Brain microvascular endothelial cell (primary cell): Measurements from ENCODE around the gene C19orf44.

Experiments
- DNase-seq: peaks from one replicate; pipeline ENCODE4 v3.0.0-alpha.2; 2020
- H3K27ac ChIP-seq: fragments of 250-450 bp; sonication (Bioruptor Pico); 2 replicates; pipeline ENCODE4 v1.5.1; 2020; ENCODE audit warnings: mild to moderate bottlenecking, moderate library complexity
- H3K27me3 ChIP-seq: fragments of 250-450 bp; sonication (Bioruptor Pico); replicated peaks from 2 replicates; pipeline ENCODE4 v1.5.1; 2020; ENCODE audit warnings: mild to moderate bottlenecking
- H3K36me3 ChIP-seq: fragments of 250-450 bp; sonication (Bioruptor Pico); replicated peaks from 2 replicates; pipeline ENCODE4 v1.5.1; 2020; ENCODE audit warnings: mild to moderate bottlenecking
- H3K4me3 ChIP-seq: 2 replicates; pipeline ENCODE4 v1.5.1; 2011; ENCODE audit warnings: low read depth, mild to moderate bottlenecking, control low read depth, low read length, moderate library complexity
- in situ Hi-C: cut with HindIII; loops from 2 replicates; pipeline ENCODE4 v1.10.0; 2017; ENCODE audit warnings: low sequenced_read_pairs, low pct_ligation_motif_present
- TF ChIP-seq, protein P1 (sequence below): IDR thresholded peaks from 2 replicates; pipeline ENCODE4 v1.5.1; 2011; ENCODE audit warnings: low read depth, mild to moderate bottlenecking, moderate library complexity, low read length, control low read depth, inconsistent platforms; ENCODE audit errors: missing control alignments

The C19orf44 gene

DNA sequence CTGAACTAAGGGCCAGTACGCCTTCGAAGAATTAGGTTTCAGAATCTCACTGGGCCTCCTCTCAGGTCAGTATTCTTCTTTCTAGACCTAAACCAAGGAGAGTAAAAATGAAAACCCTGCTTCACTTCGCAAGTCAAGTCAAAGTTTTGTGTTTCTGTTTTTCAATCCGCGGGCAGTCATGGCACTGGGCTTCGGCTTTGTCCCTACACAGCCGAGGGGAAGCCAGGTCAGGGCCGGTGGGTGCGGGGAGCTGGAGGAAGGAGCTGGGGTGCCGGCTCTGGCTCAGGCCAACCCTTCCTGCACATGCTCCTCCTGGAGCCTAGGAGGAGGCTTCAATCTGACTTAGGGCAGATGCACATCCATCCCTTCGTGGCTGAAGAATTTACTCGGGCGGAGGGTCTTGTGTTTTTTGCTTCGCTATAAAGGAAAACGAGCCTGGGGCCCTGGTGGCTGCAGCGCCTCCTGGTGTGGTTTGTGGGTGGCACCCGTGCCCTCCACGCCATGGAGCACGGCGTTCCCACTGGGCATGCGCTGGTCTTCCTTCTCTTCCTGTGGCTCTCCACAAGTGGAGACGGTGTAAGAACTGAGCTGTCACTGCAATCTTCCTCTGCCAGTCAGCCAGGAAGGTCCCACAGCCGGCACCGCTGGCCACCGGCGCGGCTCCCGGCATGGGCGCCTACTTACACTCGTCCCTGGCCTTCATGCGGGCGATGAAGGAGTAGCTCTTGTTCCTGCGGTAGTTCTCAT, 22.5 kb downstream of the C19orf44 start:
- H3K4me3 ChIP-seq = no peak overlapping the region
- no peak for DNase-seq
- H3K27ac ChIP-seq = no peak overlapping the region
- H3K27me3 ChIP-seq = no peaks in the 10 kb centered on the region
- in situ Hi-C loops = no loop called here
- TF ChIP-seq, protein P1, sequence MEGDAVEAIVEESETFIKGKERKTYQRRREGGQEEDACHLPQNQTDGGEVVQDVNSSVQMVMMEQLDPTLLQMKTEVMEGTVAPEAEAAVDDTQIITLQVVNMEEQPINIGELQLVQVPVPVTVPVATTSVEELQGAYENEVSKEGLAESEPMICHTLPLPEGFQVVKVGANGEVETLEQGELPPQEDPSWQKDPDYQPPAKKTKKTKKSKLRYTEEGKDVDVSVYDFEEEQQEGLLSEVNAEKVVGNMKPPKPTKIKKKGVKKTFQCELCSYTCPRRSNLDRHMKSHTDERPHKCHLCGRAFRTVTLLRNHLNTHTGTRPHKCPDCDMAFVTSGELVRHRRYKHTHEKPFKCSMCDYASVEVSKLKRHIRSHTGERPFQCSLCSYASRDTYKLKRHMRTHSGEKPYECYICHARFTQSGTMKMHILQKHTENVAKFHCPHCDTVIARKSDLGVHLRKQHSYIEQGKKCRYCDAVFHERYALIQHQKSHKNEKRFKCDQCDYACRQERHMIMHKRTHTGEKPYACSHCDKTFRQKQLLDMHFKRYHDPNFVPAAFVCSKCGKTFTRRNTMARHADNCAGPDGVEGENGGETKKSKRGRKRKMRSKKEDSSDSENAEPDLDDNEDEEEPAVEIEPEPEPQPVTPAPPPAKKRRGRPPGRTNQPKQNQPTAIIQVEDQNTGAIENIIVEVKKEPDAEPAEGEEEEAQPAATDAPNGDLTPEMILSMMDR = peak; percentile 37
- H3K36me3 ChIP-seq = peaks cover 64% of the 10 kb centered on the region

DNA sequence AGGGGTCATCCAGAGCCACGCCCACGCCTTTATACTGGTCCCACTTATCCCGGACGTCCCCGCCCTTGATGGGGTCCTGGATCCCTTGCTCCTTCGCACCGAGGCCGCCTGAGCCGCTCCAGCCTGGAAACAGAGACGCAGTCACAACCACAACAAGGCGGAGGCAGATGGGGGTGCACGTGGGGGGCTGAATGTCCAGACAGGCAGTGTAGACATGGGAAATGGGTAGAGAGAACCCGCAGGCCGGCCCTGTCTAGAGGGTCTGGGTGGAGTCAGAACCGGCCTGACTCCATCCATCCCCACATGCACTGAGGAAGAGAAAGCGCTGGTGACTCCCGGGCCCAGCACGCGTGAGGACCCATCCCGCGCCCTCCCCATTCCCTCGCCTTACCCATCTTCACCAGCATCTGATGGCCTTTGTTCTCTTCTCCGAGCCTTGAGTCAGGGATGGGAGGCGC, 23.1 kb downstream of the C19orf44 start:
- no peak for DNase-seq
- no peaks in the 10 kb centered on the region for H3K27me3 ChIP-seq
- in situ Hi-C loops = no loop called here
- H3K4me3 ChIP-seq = no peak overlapping the region
- H3K36me3 ChIP-seq = peaks cover 70% of the 10 kb centered on the region
- TF ChIP-seq, protein P1 = no peak
- H3K27ac ChIP-seq = no peak overlapping the region

DNA sequence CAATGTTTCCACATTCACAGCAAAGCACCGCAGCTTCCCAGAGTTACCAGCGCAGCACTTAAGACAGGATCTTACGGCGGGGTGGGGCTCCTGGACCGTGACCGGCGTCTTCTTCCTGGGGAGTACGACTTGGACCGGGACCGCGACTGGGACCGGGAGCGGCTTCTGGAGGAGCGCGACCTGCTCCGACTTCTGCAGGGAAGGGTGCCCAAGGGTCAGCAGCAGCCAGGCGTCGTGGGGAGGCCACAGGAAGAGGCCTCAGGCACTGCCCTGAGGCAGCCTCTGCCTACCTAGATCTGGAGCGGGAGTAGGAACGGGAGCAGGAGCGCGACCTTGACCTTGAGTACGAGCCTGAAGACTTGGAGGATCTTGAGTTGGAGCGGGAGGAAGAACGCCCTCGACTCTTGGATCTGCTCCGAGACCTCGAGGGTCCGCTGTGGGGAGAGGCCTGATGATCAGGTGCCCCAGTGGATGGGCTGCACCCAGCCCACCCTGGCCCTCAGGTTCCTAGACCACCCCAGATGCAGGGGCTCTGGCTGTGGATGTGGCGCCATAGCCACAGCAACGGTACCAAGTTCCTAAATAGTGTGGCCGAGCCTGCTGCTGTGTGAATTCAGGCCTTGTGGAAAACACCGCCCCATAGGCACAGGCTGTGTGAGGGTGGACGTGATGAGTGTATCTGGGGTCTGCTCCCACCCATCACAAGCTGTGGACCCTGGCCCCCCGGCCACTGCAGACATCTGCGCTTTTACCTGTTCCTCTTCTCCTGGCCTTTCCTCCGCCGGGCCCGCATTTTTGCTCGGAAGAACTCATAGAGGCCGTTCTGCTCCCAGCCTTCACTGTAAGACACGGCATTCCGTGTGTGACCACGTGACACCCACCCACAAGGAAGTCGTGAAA, 24.1 kb downstream of the C19orf44 start:
- TF ChIP-seq, protein P1 = no peak
- in situ Hi-C loops = no loop called here
- no peak for DNase-seq
- H3K27me3 ChIP-seq = no peaks in the 10 kb centered on the region
- H3K4me3 ChIP-seq = no peak overlapping the region
- H3K36me3 ChIP-seq = peaks cover 74% of the 10 kb centered on the region
- no peak overlapping the region for H3K27ac ChIP-seq

DNA sequence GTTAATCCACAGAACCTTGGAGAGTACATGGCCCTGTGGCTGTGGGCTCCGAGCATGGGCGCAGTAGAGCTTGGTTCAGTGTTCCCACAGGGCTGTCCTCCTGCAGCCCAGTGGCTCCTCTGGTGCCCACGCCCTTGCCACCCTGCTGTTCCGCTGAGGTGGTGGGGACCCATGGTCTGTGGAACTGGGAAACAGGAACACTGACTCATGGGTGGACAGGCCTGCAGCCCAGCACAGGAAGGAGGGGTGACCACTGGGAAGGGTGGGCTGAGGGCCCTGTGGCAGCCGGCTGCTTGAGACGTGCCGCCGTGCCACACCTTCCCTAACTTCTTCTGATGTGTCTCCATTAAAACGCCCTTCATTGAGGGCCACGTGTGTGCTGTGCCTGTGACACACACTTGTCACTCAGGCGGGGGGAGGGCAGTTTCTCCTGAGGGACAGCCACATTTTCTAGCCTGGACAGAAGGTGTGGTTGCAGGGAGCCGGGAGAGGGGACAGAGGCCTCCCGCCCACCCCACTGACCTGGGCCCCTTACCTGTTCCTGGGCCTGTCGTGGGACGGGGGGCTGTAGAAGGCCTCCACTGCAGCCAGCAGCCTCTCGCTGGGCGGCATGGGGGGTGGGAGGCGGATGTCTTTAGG, 24.9 kb downstream of the C19orf44 start:
- TF ChIP-seq, protein P1 = no peak
- Histone ChIP-seq H3K27me3 (no peaks in the 10 kb centered on the region), H3K36me3 (peaks cover 82% of the 10 kb centered on the region), H3K4me3 (no peak overlapping the region), H3K27ac (no peak overlapping the region)
- DNase-seq = no peak
- in situ Hi-C loops = no loop called here

DNA sequence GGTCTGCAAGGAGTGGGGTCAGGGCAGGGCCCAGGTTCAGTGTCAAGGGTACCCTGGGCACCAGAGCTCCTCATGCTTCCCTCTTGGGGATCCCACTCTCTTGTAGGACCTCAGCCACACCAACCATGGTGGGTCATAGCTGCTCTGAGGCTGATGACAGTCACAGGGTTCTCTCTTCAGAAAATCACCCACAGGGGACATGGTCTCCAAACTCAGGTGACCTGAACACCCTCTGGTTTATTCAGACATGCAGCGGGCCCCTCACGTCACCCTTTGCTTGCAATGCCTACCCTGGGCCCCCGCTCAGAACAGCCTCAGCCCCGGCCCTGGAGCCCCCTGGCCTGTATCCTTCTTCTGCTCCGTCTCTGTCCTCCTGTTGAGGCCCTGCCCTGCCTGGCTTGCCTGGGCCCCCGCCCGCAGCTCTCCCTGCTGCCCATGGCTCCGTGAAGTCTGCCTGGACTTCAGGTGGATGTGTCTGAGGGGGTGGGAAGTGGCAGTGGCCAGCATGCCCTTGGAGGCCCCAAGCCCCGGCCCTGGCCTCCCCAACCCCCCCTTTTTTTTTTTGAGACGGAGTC, 25.6 kb downstream of the C19orf44 start:
- TF ChIP-seq, protein P1 = no peak
- in situ Hi-C loops = no loop called here
- H3K36me3 ChIP-seq = peaks cover 87% of the 10 kb centered on the region
- H3K4me3 ChIP-seq = no peak overlapping the region
- no peak for DNase-seq
- no peaks in the 10 kb centered on the region for H3K27me3 ChIP-seq
- H3K27ac ChIP-seq = no peak overlapping the region
